ENCODE data around the gene LSM7.

Gene LSM7

GRCh38 chr19:2328401-2329148 is at the start of gene LSM7, which contains the start of gene SPPL2B:
Gene LSM7 (minus strand): TSS chr19:2328586. CDS start chr19:2328566, 20 bp downstream.
Gene SPPL2B (plus strand): TSS chr19:2328684. CDS start chr19:2328710, 26 bp downstream.
- DNase-seq (ENCODE audit: low read depth in 2 of 2, low spot score in 1 of 2) = peak; percentile 76 to 84

GRCh38 chr19:2376784-2377519 is 48.6 kb upstream of the LSM7 start:
- no peak for DNase-seq (ENCODE audit: low read depth in 2 of 2, low spot score in 1 of 2)

- no peak for DNase-seq (ENCODE audit: low read depth in 2 of 2, low spot score in 1 of 2)
These were observed 47.2 kb upstream of the LSM7 start for GRCh38 chr19:2375353-2376121.

- DNase-seq (ENCODE audit: low read depth in 2 of 2, low spot score in 1 of 2) = no peak
These were observed 46.4 kb upstream of the LSM7 start for GRCh38 chr19:2374808-2375207.

- DNase-seq (ENCODE audit: low read depth in 2 of 2, low spot score in 1 of 2) = no peak
These were observed 43.8 kb upstream of the LSM7 start for GRCh38 chr19:2372076-2372612.

GRCh38 chr19:2371656-2372055 is 43.3 kb upstream of the LSM7 start:
- no peak for DNase-seq (ENCODE audit: low read depth in 2 of 2, low spot score in 1 of 2)

GRCh38 chr19:2365201-2365970 is 37.0 kb upstream of the LSM7 start:
- DNase-seq (ENCODE audit: low read depth in 2 of 2, low spot score in 1 of 2) = no peak

- DNase-seq (ENCODE audit: low read depth in 2 of 2, low spot score in 1 of 2) = no peak
These were observed 35.0 kb upstream of the LSM7 start for GRCh38 chr19:2363419-2363818.

- DNase-seq (ENCODE audit: low read depth in 2 of 2, low spot score in 1 of 2) = no peak
These were observed 34.5 kb upstream of the LSM7 start for GRCh38 chr19:2362970-2363300.

- no peak for DNase-seq (ENCODE audit: low read depth in 2 of 2, low spot score in 1 of 2)
These were observed 33.9 kb upstream of the LSM7 start for GRCh38 chr19:2362046-2362969.

GRCh38 chr19:2361246-2362045 is 33.1 kb upstream of the LSM7 start:
- no peak for DNase-seq (ENCODE audit: low read depth in 2 of 2, low spot score in 1 of 2)

GRCh38 chr19:2360833-2361232 is 32.4 kb upstream of the LSM7 start:
- no peak for DNase-seq (ENCODE audit: low read depth in 2 of 2, low spot score in 1 of 2)

GRCh38 chr19:2359992-2360685 is 31.8 kb upstream of the LSM7 start, which contains the start of gene TMPRSS9:
Gene TMPRSS9 (plus strand): TSS chr19:2360265. CDS start chr19:2389786, 29,521 bp downstream.
- DNase-seq (ENCODE audit: low read depth in 2 of 2, low spot score in 1 of 2) = no peak

GRCh38 chr19:2358548-2359173 is 30.3 kb upstream of the LSM7 start:
- no peak for DNase-seq (ENCODE audit: low read depth in 2 of 2, low spot score in 1 of 2)

GRCh38 chr19:2357279-2358206 is 29.2 kb upstream of the LSM7 start:
- DNase-seq (ENCODE audit: low read depth in 2 of 2, low spot score in 1 of 2) = no peak

- DNase-seq (ENCODE audit: low read depth in 2 of 2, low spot score in 1 of 2) = no peak
These were observed 27.8 kb upstream of the LSM7 start for GRCh38 chr19:2356036-2356646.
